Esophagus (tissue), 2 donors: ENCODE data around the gene PLEKHS1. TPM values are rescaled to one million over a fixed set of nuclear protein-coding genes. Genes with fewer than 3 reads are reported as not detected.
"Not testable (repeated sequence)": the region's sequence is repeated elsewhere in the genome, so short reads cannot be mapped to it uniquely, and the experiment has no call there.

Source experiments
- H3K27ac ChIP-seq, 2 donors: one replicate each; pipeline ENCODE4 v1.5.1; 2013; ENCODE audit warnings: low read depth in 2 of 2, mild to moderate bottlenecking in 2 of 2, inconsistent platforms in 1 of 2, low read length in 1 of 2, moderate library complexity in 1 of 2
- H3K27me3 ChIP-seq, 2 donors: one replicate each; pipeline ENCODE4 v1.6.1; 2013; ENCODE audit warnings: low read length in 2 of 2, control low read depth in 1 of 2, mild to moderate bottlenecking in 1 of 2; ENCODE audit not compliant: insufficient read depth in 2 of 2, control insufficient read depth in 1 of 2
- H3K36me3 ChIP-seq, 2 donors: one replicate each; pipeline ENCODE4 v1.6.1; 2013; ENCODE audit warnings: low read length in 1 of 2; ENCODE audit not compliant: control insufficient read depth in 2 of 2, insufficient read depth in 2 of 2
- H3K4me1 ChIP-seq, 2 donors: one replicate each; pipeline ENCODE4 v1.6.1; 2013; ENCODE audit warnings: low read length in 1 of 2; ENCODE audit not compliant: control insufficient read depth in 2 of 2, insufficient read depth in 2 of 2
- H3K4me3 ChIP-seq, 2 donors: one replicate each; pipeline ENCODE4 v1.5.1; 2013; ENCODE audit warnings: low read length in 2 of 2, mild to moderate bottlenecking in 2 of 2, low read depth in 1 of 2, moderate library complexity in 1 of 2
- H3K9me3 ChIP-seq, 2 donors: one replicate each; pipeline ENCODE4 v1.6.1; 2013; ENCODE audit warnings: mild to moderate bottlenecking in 2 of 2, low read depth in 1 of 2, low read length in 1 of 2, moderate library complexity in 1 of 2; ENCODE audit not compliant: control insufficient read depth in 2 of 2, insufficient read depth in 1 of 2
- WGBS, 2 donors: extraction: QIAGEN DNeasy Blood & Tissue Kit; methylation state at CpG; one replicate each; pipeline ENCODE4 v1.1.7; 2013; 5-methylcytosine and 5-hydroxymethylcytosine counted together
- polyA plus RNA-seq, 2 donors: library from polyadenylated mRNA; stranded (reverse); fragments of 200-250 nt; gene quantifications; one replicate each; pipeline ENCODE4 v1.2.3, GENCODE V29; 2013
- donor health status: healthy with polysubstance abuse.
- donor health status: Bipolar disorder and iron deficiency.

Gene PLEKHS1
- polyA plus RNA-seq, 2 donors, result 0.05 to 0.08 TPM

DNA sequence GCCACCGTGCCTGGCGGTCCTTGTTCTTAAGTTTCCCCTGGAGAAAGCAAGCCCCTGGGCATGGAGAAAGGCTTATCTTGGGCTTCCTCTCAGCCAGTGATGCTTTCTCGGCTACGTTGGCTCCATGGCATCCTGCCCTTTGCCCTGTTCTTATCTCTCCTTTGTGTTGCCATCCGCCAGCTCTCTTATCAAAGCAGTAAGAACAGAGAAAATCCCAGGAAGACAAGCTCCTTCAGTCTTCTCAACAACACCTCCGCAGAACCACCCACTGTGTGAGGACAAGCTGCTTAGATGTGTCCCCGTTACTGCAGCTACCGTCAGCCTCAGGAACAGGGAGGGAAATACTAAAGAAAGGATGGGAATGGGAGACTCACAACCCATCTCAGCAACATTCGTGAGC lies 3.3 kb downstream of the PLEKHS1 start:
- H3K27ac ChIP-seq, result no peak overlapping the region
- 78 to 87% methylated on average over 9 of the region's 9 CpGs for WGBS, 2 donors
- H3K36me3 ChIP-seq, result no peaks in the 10 kb centered on the region
- H3K9me3 ChIP-seq, result no peaks in the 10 kb centered on the region
- no peak overlapping the region for H3K4me3 ChIP-seq
- H3K27me3 ChIP-seq, result no peaks in the 10 kb centered on the region
- no peaks in the 10 kb centered on the region for H3K4me1 ChIP-seq

DNA sequence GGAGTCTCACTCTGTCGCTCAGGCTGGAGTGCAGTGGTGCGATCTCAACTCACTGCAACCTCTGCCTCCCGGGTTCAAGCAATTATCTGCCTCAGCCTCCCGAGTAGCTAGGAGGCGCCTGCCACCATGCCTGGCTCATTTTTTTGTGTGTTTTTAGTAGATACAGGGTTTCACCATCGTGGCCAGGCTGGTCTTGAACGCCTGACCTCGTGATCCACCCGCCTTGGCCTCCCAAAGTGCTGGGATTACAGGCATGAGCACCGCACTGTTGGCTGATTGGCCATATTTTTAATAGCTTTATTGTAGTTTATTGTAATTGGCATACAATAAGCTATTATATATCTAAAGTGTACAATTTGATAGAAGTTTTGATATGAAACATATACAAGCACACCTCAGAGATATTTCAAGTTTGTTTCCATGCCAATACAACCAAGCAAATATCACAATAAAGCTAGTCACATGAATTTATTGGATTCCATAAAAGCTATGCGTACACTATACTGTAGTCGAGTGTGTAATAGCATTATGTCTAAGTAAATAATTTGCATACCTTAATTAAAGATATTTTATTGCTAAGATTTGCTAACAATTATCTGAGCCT lies 5.6 kb downstream of the PLEKHS1 start:
- no peak overlapping the region for H3K27ac ChIP-seq
- H3K4me3 ChIP-seq, result no peak overlapping the region
- H3K27me3 ChIP-seq, result no peaks in the 10 kb centered on the region
- H3K36me3 ChIP-seq, result no peaks in the 10 kb centered on the region
- 83 to 86% methylated on average over 12 of the region's 12 CpGs for WGBS, 2 donors
- H3K4me1 ChIP-seq, result no peaks in the 10 kb centered on the region
- H3K9me3 ChIP-seq, result no peaks in the 10 kb centered on the region

DNA sequence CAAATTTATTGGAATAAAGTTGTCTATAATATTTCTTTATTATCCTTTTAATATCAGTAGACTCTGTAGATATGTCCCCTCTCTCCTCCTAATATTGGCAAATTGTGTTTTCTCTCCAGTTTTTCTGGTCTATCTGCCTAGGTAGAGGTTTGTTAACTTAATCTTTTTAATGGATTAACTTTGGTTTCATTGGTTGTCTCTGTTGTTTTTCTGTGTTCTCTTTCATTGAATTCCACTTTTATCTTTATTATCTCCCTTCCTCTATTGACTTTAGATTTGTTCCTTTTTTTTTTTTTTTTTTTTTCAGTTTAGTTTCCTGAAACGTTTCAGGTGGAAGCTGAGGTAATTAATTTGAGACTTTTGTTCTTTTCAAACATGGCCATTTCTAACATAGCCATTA lies 10.6 kb downstream of the PLEKHS1 start:
- H3K4me3 ChIP-seq, result no peak overlapping the region
- H3K27me3 ChIP-seq, result no peaks in the 10 kb centered on the region
- H3K27ac ChIP-seq, result no peak overlapping the region
- no peaks in the 10 kb centered on the region for H3K9me3 ChIP-seq
- no peaks in the 10 kb centered on the region for H3K36me3 ChIP-seq
- H3K4me1 ChIP-seq, result no peaks in the 10 kb centered on the region
- WGBS, 2 donors, result 24 to 29% methylated on average over 1 of the region's 1 CpG

DNA sequence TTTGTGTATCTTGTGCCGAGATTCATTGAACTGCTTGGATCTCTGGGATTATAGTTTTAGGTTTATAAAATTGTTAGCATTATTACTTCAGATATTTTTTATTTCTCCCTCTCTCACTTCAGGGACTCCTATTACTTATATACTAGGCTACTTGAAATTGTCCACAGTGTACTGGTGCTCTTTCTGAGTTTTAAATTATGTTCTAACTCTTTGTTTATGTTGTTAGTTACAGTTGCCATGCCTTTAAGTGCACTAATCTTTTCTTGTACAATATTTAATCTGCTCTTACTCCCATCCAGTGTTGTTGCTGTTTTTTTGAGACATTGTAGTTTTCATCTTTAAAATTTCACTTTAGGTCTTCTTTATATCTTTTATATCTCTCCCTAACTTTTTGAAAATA lies 13.1 kb downstream of the PLEKHS1 start:
- no peaks in the 10 kb centered on the region for H3K36me3 ChIP-seq
- H3K4me3 ChIP-seq, result no peak overlapping the region
- H3K9me3 ChIP-seq, result no peaks in the 10 kb centered on the region
- no peak overlapping the region for H3K27ac ChIP-seq
- 42 to 63% methylated on average over 1 of the region's 1 CpG for WGBS, 2 donors
- H3K27me3 ChIP-seq, result no peaks in the 10 kb centered on the region
- no peaks in the 10 kb centered on the region for H3K4me1 ChIP-seq

DNA sequence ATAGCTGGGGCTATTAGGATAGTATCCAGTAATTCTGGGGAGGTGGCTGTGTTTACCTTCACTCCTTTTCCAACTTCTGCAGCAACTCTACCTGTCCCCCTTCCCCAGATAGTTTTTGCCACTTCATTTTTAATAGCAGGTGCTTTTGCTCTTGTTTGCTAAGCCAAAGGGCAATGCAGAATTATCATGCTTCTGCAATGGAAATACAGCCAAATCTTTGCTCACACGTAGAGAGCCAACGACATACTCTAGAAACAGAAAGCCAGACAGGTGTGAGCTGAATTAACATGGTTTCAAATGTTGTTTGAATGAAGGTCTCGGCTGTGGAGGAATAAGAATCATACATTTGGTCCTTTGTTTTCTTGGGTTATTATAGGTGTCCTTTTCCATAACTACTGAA lies 14.4 kb downstream of the PLEKHS1 start:
- no peak overlapping the region for H3K27ac ChIP-seq
- H3K4me1 ChIP-seq, result no peaks in the 10 kb centered on the region
- H3K4me3 ChIP-seq, result no peak overlapping the region
- H3K9me3 ChIP-seq, result no peaks in the 10 kb centered on the region
- H3K27me3 ChIP-seq, result no peaks in the 10 kb centered on the region
- no peaks in the 10 kb centered on the region for H3K36me3 ChIP-seq
- 51 to 65% methylated on average over 3 of the region's 3 CpGs for WGBS, 2 donors

DNA sequence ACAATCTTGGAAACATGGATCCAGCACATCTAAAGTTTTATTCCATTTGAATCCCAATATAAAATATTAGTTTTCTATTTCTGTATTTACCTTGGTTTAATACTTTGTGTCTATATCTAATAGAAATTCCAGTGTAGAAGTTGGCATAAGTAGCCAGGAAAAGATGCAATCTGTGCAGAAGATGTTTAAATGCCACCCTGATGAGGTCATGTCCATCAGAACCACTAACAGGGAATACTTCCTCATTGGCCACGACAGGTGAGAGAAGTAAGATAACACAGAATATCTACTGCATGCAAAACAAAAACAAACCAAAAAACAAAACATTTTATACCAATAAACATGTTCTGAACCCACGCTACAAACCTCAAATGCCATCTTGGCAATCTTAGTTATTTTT lies 15.7 kb downstream of the PLEKHS1 start:
- no peaks in the 10 kb centered on the region for H3K36me3 ChIP-seq
- no peaks in the 10 kb centered on the region for H3K9me3 ChIP-seq
- 83 to 88% methylated on average over 2 of the region's 2 CpGs for WGBS, 2 donors
- no peak overlapping the region for H3K4me3 ChIP-seq
- no peaks in the 10 kb centered on the region for H3K4me1 ChIP-seq
- no peaks in the 10 kb centered on the region for H3K27me3 ChIP-seq
- no peak overlapping the region for H3K27ac ChIP-seq

DNA sequence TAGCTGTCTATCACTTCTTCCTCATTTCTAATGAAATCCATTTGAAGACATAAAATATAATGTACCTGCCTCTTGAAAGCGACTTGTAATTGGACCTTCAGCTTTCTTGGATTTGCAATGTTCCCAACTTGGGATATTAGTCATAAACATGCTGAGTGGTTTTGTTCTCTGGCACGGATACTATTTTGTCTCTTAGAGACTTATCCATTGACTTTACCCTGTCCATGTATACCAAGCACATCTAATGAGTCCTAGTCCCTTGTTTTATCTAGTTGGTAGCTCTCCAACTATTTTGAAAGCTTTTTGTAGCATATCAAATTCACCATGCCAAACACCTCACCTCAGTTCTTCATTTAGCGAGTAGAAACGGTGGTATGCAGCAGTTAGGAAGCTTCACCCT lies 18.9 kb downstream of the PLEKHS1 start:
- Histone ChIP-seq H3K36me3 (no peaks in the 10 kb centered on the region), H3K9me3 (no peaks in the 10 kb centered on the region), H3K4me1 (no peaks in the 10 kb centered on the region), H3K27ac (no peak overlapping the region), H3K4me3 (no peak overlapping the region), H3K27me3 (no peaks in the 10 kb centered on the region)
- WGBS, 2 donors, result 75 to 81% methylated on average over 4 of the region's 4 CpGs

DNA sequence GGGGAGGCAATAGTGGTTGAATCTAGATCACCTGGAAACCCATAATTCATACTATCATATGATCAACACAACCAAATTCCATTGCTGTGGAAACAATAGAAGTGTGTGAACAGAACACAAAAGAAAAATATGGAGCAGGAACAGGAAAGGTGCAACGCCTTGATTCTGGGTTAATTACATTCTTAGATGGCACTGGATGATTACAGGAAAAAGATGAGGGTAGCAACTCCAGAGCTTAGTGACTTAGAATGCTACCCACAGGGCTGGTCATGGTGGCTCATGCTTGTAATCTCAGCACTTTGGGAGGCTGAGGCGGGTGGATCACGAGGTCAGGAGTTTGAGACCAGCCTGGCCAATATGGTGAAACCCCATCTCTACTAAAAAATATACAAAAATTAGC lies 19.6 kb downstream of the PLEKHS1 start:
- WGBS, 2 donors, result 82 to 85% methylated on average over 3 of the region's 3 CpGs
- H3K4me1 ChIP-seq, result not testable (repeated sequence)

DNA sequence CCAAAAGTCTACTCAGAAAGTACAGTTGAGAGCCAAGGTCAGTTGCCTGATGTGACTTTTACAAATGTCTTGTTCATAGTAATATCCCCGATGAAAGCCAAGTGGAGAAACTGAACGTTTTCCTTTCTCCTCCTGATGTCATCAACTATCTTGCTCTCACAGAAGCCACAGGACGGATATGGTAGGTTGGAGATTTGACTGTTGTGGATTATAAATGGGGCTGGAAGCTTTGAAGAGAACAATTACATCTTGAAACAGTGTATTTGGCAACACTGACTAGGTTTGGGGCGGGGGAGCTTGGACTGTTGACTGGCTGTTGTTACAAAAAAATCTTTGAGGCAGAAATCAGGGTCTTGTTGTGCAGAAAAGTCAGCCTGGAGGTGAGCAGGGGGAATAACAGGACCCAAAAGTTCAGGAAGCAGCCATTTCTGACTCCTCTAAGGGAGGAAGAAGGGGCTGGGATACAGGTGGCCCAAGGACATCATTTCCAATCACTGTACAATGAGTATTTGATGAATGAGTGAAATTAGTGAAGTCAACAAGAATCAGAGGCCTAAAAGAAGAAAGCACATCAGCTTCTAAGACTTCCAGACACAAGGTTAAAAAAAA lies 24.3 kb downstream of the PLEKHS1 start:
- no peak overlapping the region for H3K27ac ChIP-seq
- no peaks in the 10 kb centered on the region for H3K36me3 ChIP-seq
- 55 to 57% methylated on average over 4 of the region's 4 CpGs for WGBS, 2 donors
- no peaks in the 10 kb centered on the region for H3K4me1 ChIP-seq
- no peak overlapping the region for H3K4me3 ChIP-seq
- H3K27me3 ChIP-seq, result no peaks in the 10 kb centered on the region
- no peaks in the 10 kb centered on the region for H3K9me3 ChIP-seq

More for the DNA sequence above, 19.6 kb downstream of the PLEKHS1 start:
- not testable (repeated sequence) for H3K9me3 ChIP-seq, H3K36me3 ChIP-seq, H3K27me3 ChIP-seq, H3K27ac ChIP-seq, H3K4me3 ChIP-seq

DNA sequence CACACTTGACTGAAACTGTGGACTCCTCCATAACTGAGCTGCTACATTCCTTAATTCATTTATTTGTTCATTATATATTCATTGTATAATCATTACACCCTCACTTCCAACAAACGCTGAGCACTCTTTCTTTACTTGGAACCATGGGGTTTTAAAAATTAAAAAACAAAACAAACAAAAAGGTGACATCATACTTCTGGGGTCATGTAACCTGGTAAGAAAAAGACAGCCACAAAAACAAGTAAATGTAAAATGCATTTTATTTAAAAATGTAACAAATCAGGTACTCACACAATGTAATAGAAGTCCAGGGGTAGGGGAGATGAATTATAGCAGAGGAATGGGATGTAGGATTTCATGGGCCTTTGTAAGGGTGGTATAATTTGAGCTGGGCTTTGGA lies 25.1 kb downstream of the PLEKHS1 start:
- H3K9me3 ChIP-seq, result no peaks in the 10 kb centered on the region
- 78 to 84% methylated on average over 1 of the region's 1 CpG for WGBS, 2 donors
- no peak overlapping the region for H3K27ac ChIP-seq
- no peak overlapping the region for H3K4me3 ChIP-seq
- H3K36me3 ChIP-seq, result no peaks in the 10 kb centered on the region
- H3K4me1 ChIP-seq, result no peaks in the 10 kb centered on the region
- no peaks in the 10 kb centered on the region for H3K27me3 ChIP-seq
